IMR-90 (cell line): ENCODE data around the gene TSTD1.

Experiments
- CTCF ChIP-seq: conservative IDR thresholded peaks from 2 replicates; pipeline ENCODE4 v1.5.1; 2012; ENCODE audit warnings: mild to moderate bottlenecking, low read depth, low read length, improper control_type of control experiment
- POLR2A ChIP-seq: IDR thresholded peaks from 2 replicates; pipeline ENCODE4 v1.6.1; 2012; ENCODE audit warnings: mild to moderate bottlenecking, low read depth, low read length
- RAD21 ChIP-seq: IDR thresholded peaks from 2 replicates; pipeline ENCODE4 v1.6.1; 2012; ENCODE audit warnings: low read length, improper control_type of control experiment

- TF ChIP-seq CTCF (no peak), POLR2A (no peak), RAD21 (no peak)
Measured at GRCh38 chr1:161054805-161055204, 16.0 kb upstream of the TSTD1 start.
